ENCODE results near the gene SLC13A1. TPM values are rescaled to one million over a fixed set of nuclear protein-coding genes. Genes with fewer than 3 reads are reported as not detected.

SLC13A1 gene
- total and polyA plus RNA-seq, 10 of the 15 experiments (the other 5 are each of a cell fraction or from before 2014, with no cell fraction given), result 0.10 TPM; not detected in 9

DNA sequence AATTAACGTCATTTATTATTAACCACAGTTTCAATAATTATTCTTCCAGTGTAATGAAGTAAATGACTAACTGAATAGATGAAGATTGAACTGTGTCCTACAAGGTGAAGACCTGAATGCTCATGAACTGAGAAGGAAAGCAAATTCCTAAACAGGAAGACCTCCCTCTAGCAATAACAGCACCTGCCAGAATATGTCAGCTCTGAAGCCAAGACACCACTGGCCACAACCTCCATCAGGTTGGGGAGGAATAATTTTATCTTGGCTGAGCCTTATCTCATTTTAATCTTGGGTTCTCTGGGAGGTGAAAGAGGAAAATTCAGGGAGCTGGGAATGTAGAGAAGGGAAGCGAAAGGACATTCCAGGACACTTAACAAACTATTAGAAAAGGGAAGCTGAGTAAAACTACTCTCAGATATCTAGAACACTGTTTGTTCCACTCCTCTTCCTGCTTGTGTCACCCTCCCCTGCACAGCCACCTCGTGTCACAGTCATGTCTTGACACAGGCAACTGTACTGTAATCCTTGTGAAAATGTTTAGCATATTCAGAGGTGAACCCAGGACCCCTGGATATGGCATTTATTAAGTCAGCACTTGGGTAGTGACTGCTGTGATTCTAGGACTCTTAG is 4.6 kb upstream of the SLC13A1 start (continued):
- TF ChIP-seq, protein P1, sequence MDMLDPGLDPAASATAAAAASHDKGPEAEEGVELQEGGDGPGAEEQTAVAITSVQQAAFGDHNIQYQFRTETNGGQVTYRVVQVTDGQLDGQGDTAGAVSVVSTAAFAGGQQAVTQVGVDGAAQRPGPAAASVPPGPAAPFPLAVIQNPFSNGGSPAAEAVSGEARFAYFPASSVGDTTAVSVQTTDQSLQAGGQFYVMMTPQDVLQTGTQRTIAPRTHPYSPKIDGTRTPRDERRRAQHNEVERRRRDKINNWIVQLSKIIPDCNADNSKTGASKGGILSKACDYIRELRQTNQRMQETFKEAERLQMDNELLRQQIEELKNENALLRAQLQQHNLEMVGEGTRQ (IDR thresholded peaks at IDR 0.05; ENCODE audit: borderline replicate concordance, low read depth, low read length), result no peak
- TF ChIP-seq ZSCAN29 (IDR thresholded peaks at IDR 0.05) (no peak), ZNF24 (IDR thresholded peaks at IDR 0.05) (no peak), FOXM1 (IDR thresholded peaks at IDR 0.05; ENCODE audit: low read depth, low read length) (no peak), YY1 (IDR thresholded peaks at IDR 0.05; ENCODE audit: low read depth, low read length) (no peak), USF1 (IDR thresholded peaks at IDR 0.05; ENCODE audit: borderline replicate concordance, extremely low read length, insufficient read depth, low read depth, low read length) (no peak), FOS (IDR thresholded peaks at IDR 0.05; ENCODE audit: borderline replicate concordance, extremely low read depth, insufficient read length) (no peak), ASH2L (IDR thresholded peaks at IDR 0.05; ENCODE audit: borderline replicate concordance, low read depth) (no peak), JUND (IDR thresholded peaks at IDR 0.05; ENCODE audit: low read depth, low read length) (no peak)
- TF ChIP-seq, protein P2, sequence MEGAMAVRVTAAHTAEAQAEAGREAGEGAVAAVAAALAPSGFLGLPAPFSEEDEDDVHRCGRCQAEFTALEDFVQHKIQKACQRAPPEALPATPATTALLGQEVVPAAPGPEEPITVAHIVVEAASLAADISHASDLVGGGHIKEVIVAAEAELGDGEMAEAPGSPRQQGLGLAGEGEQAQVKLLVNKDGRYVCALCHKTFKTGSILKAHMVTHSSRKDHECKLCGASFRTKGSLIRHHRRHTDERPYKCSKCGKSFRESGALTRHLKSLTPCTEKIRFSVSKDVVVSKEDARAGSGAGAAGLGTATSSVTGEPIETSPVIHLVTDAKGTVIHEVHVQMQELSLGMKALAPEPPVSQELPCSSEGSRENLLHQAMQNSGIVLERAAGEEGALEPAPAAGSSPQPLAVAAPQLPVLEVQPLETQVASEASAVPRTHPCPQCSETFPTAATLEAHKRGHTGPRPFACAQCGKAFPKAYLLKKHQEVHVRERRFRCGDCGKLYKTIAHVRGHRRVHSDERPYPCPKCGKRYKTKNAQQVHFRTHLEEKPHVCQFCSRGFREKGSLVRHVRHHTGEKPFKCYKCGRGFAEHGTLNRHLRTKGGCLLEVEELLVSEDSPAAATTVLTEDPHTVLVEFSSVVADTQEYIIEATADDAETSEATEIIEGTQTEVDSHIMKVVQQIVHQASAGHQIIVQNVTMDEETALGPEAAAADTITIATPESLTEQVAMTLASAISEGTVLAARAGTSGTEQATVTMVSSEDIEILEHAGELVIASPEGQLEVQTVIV (IDR thresholded peaks at IDR 0.05; ENCODE audit: borderline replicate concordance, partially characterized antibody), result no peak

All from GM12878 (cell line).